ENCODE data around the gene GALNTL6.

The GALNTL6 gene

GRCh38 chr4:172830295-172830764 lies 1017.1 kb downstream of the GALNTL6 start:
- DNase-seq (ENCODE audit: low spot score) = no peak
- H3K4me3 Mint-ChIP-seq = no peak overlapping the region
- no peaks in the 10 kb centered on the region for H3K4me1 Mint-ChIP-seq (ENCODE audit: low read depth)
- no peaks in the 10 kb centered on the region for H3K27me3 Mint-ChIP-seq (ENCODE audit: low read depth)
- H3K27ac Mint-ChIP-seq = no peak overlapping the region
- H3K36me3 Mint-ChIP-seq (ENCODE audit: low read depth) = no peaks in the 10 kb centered on the region
- H3K9me3 Mint-ChIP-seq = no peaks in the 10 kb centered on the region

- DNase-seq (ENCODE audit: low spot score) = no peak
- H3K4me1 Mint-ChIP-seq (ENCODE audit: low read depth) = no peaks in the 10 kb centered on the region
These were observed 1023.5 kb downstream of the GALNTL6 start for GRCh38 chr4:172836661-172837060.

GRCh38 chr4:172838111-172838510 lies 1024.9 kb downstream of the GALNTL6 start:
- no peaks in the 10 kb centered on the region for H3K36me3 Mint-ChIP-seq (ENCODE audit: low read depth)
- H3K27ac Mint-ChIP-seq = no peak overlapping the region
- no peaks in the 10 kb centered on the region for H3K9me3 Mint-ChIP-seq
- no peaks in the 10 kb centered on the region for H3K4me1 Mint-ChIP-seq (ENCODE audit: low read depth)
- DNase-seq (ENCODE audit: low spot score) = no peak
- H3K27me3 Mint-ChIP-seq (ENCODE audit: low read depth) = no peaks in the 10 kb centered on the region
- H3K4me3 Mint-ChIP-seq = no peak overlapping the region

More at GRCh38 chr4:172836661-172837060, 1023.5 kb downstream of the GALNTL6 start:
- Mint-ChIP-seq H3K9me3 (no peaks in the 10 kb centered on the region), H3K27ac (no peak overlapping the region), H3K36me3 (ENCODE audit: low read depth) (no peaks in the 10 kb centered on the region), H3K4me3 (no peak overlapping the region), H3K27me3 (ENCODE audit: low read depth) (no peaks in the 10 kb centered on the region)

- H3K9me3 Mint-ChIP-seq = no peaks in the 10 kb centered on the region
- H3K27ac Mint-ChIP-seq = no peak overlapping the region
- no peaks in the 10 kb centered on the region for H3K4me1 Mint-ChIP-seq (ENCODE audit: low read depth)
- no peak overlapping the region for H3K4me3 Mint-ChIP-seq
- no peaks in the 10 kb centered on the region for H3K36me3 Mint-ChIP-seq (ENCODE audit: low read depth)
- H3K27me3 Mint-ChIP-seq (ENCODE audit: low read depth) = no peaks in the 10 kb centered on the region
- no peak for DNase-seq (ENCODE audit: low spot score)
These were observed 1025.7 kb downstream of the GALNTL6 start for GRCh38 chr4:172838943-172839342.

GRCh38 chr4:172842779-172843178 lies 1029.6 kb downstream of the GALNTL6 start:
- Mint-ChIP-seq H3K36me3 (ENCODE audit: low read depth) (no peaks in the 10 kb centered on the region), H3K27me3 (ENCODE audit: low read depth) (no peaks in the 10 kb centered on the region), H3K27ac (no peak overlapping the region), H3K9me3 (no peaks in the 10 kb centered on the region), H3K4me3 (no peak overlapping the region), H3K4me1 (ENCODE audit: low read depth) (no peaks in the 10 kb centered on the region)
- no peak for DNase-seq (ENCODE audit: low spot score)

- Mint-ChIP-seq H3K4me3 (no peak overlapping the region), H3K4me1 (ENCODE audit: low read depth) (no peaks in the 10 kb centered on the region), H3K9me3 (no peaks in the 10 kb centered on the region), H3K27me3 (ENCODE audit: low read depth) (no peaks in the 10 kb centered on the region), H3K27ac (no peak overlapping the region), H3K36me3 (ENCODE audit: low read depth) (no peaks in the 10 kb centered on the region)
- no peak for DNase-seq (ENCODE audit: low spot score)
These were observed 1030.0 kb downstream of the GALNTL6 start for GRCh38 chr4:172843192-172843591.

- no peak for DNase-seq (ENCODE audit: low spot score)
- H3K27me3 Mint-ChIP-seq (ENCODE audit: low read depth) = no peaks in the 10 kb centered on the region
- no peaks in the 10 kb centered on the region for H3K9me3 Mint-ChIP-seq
- H3K4me1 Mint-ChIP-seq (ENCODE audit: low read depth) = no peaks in the 10 kb centered on the region
- H3K4me3 Mint-ChIP-seq = no peak overlapping the region
- H3K27ac Mint-ChIP-seq = no peak overlapping the region
- H3K36me3 Mint-ChIP-seq (ENCODE audit: low read depth) = no peaks in the 10 kb centered on the region
These were observed 1031.4 kb downstream of the GALNTL6 start for GRCh38 chr4:172844556-172844955.

GRCh38 chr4:172845281-172845680 lies 1032.1 kb downstream of the GALNTL6 start:
- DNase-seq (ENCODE audit: low spot score) = no peak
- H3K4me3 Mint-ChIP-seq = no peak overlapping the region

GRCh38 chr4:172850838-172851237 lies 1037.6 kb downstream of the GALNTL6 start:
- H3K27me3 Mint-ChIP-seq (ENCODE audit: low read depth) = no peaks in the 10 kb centered on the region
- no peak overlapping the region for H3K27ac Mint-ChIP-seq
- no peaks in the 10 kb centered on the region for H3K9me3 Mint-ChIP-seq
- no peak overlapping the region for H3K4me3 Mint-ChIP-seq
- no peak for DNase-seq (ENCODE audit: low spot score)
- H3K36me3 Mint-ChIP-seq (ENCODE audit: low read depth) = no peaks in the 10 kb centered on the region
- H3K4me1 Mint-ChIP-seq (ENCODE audit: low read depth) = no peaks in the 10 kb centered on the region

More at GRCh38 chr4:172845281-172845680, 1032.1 kb downstream of the GALNTL6 start:
- Mint-ChIP-seq H3K27ac (no peak overlapping the region), H3K9me3 (no peaks in the 10 kb centered on the region), H3K4me1 (ENCODE audit: low read depth) (no peaks in the 10 kb centered on the region), H3K36me3 (ENCODE audit: low read depth) (no peaks in the 10 kb centered on the region), H3K27me3 (ENCODE audit: low read depth) (no peaks in the 10 kb centered on the region)

GRCh38 chr4:172851534-172851933 lies 1038.3 kb downstream of the GALNTL6 start:
- Mint-ChIP-seq H3K4me3 (no peak overlapping the region), H3K27me3 (ENCODE audit: low read depth) (no peaks in the 10 kb centered on the region), H3K36me3 (ENCODE audit: low read depth) (no peaks in the 10 kb centered on the region), H3K4me1 (ENCODE audit: low read depth) (no peaks in the 10 kb centered on the region), H3K9me3 (no peaks in the 10 kb centered on the region), H3K27ac (no peak overlapping the region)
- no peak for DNase-seq (ENCODE audit: low spot score)

GRCh38 chr4:172857026-172857425 lies 1043.8 kb downstream of the GALNTL6 start:
- Mint-ChIP-seq H3K27me3 (ENCODE audit: low read depth) (no peaks in the 10 kb centered on the region), H3K36me3 (ENCODE audit: low read depth) (no peaks in the 10 kb centered on the region), H3K27ac (no peak overlapping the region), H3K4me3 (no peak overlapping the region), H3K9me3 (no peaks in the 10 kb centered on the region), H3K4me1 (ENCODE audit: low read depth) (no peaks in the 10 kb centered on the region)
- DNase-seq (ENCODE audit: low spot score) = no peak

GRCh38 chr4:172858731-172859230 lies 1045.6 kb downstream of the GALNTL6 start:
- H3K4me3 Mint-ChIP-seq = no peak overlapping the region
- H3K4me1 Mint-ChIP-seq (ENCODE audit: low read depth) = no peaks in the 10 kb centered on the region
- no peaks in the 10 kb centered on the region for H3K9me3 Mint-ChIP-seq
- H3K27ac Mint-ChIP-seq = no peak overlapping the region
- no peak for DNase-seq (ENCODE audit: low spot score)
- no peaks in the 10 kb centered on the region for H3K27me3 Mint-ChIP-seq (ENCODE audit: low read depth)
- H3K36me3 Mint-ChIP-seq (ENCODE audit: low read depth) = no peaks in the 10 kb centered on the region

- no peak for DNase-seq (ENCODE audit: low spot score)
- no peaks in the 10 kb centered on the region for H3K4me1 Mint-ChIP-seq (ENCODE audit: low read depth)
- no peak overlapping the region for H3K27ac Mint-ChIP-seq
- H3K9me3 Mint-ChIP-seq = no peaks in the 10 kb centered on the region
- no peaks in the 10 kb centered on the region for H3K36me3 Mint-ChIP-seq (ENCODE audit: low read depth)
- H3K4me3 Mint-ChIP-seq = no peak overlapping the region
- H3K27me3 Mint-ChIP-seq (ENCODE audit: low read depth) = no peaks in the 10 kb centered on the region
These were observed 1051.9 kb downstream of the GALNTL6 start for GRCh38 chr4:172865103-172865502.

GRCh38 chr4:172865531-172866127 lies 1052.4 kb downstream of the GALNTL6 start:
- Mint-ChIP-seq H3K4me1 (ENCODE audit: low read depth) (no peaks in the 10 kb centered on the region), H3K36me3 (ENCODE audit: low read depth) (no peaks in the 10 kb centered on the region), H3K27me3 (ENCODE audit: low read depth) (no peaks in the 10 kb centered on the region), H3K27ac (no peak overlapping the region), H3K4me3 (no peak overlapping the region), H3K9me3 (no peaks in the 10 kb centered on the region)
- DNase-seq (ENCODE audit: low spot score) = no peak

GRCh38 chr4:172866421-172866820 lies 1053.2 kb downstream of the GALNTL6 start:
- no peak overlapping the region for H3K27ac Mint-ChIP-seq
- no peaks in the 10 kb centered on the region for H3K36me3 Mint-ChIP-seq (ENCODE audit: low read depth)
- H3K9me3 Mint-ChIP-seq = no peaks in the 10 kb centered on the region
- no peak for DNase-seq (ENCODE audit: low spot score)
- H3K27me3 Mint-ChIP-seq (ENCODE audit: low read depth) = no peaks in the 10 kb centered on the region
- no peak overlapping the region for H3K4me3 Mint-ChIP-seq
- H3K4me1 Mint-ChIP-seq (ENCODE audit: low read depth) = no peaks in the 10 kb centered on the region

All from T-helper 2 cell treated with Interferon-gamma antibody and Interleukin-4, amounts not matched to agents 5 μg/mL and 100 μg/mL, for 36 hours (primary cell).